Esophagus squamous epithelium (tissue), 5 donors: ENCODE data around the gene BNIP2. TPM values are rescaled to one million over a fixed set of nuclear protein-coding genes. Genes with fewer than 3 reads are reported as not detected.

Experiments
- DNase-seq: peaks from one replicate; lab custom pipeline; 2025; lab: John Stamatoyannopoulos, UW
- H3K27ac ChIP-seq, 4 donors: fragments of 200-600 bp; sonication (generic); one replicate each; pipeline ENCODE4 v1.5.1; 2016 to 2019; ENCODE audit warnings: mild to moderate bottlenecking in 1 of 4
- H3K27me3 ChIP-seq, 4 donors: fragments of 200-600 bp; sonication (generic); 1 replicate in 3 of 4; 2 replicates in 1 of 4; pipeline versions ENCODE4 v1.5.1 to v1.6.0; 2017 to 2021; ENCODE audit warnings: antibody characterized with exemption in 1 of 4
- H3K36me3 ChIP-seq, 3 donors: fragments of 200-600 bp; sonication (generic); one replicate each; pipeline ENCODE4 v1.5.1; 2016 to 2019
- H3K4me1 ChIP-seq, 3 donors: fragments of 200-600 bp; sonication (generic); one replicate each; pipeline ENCODE4 v1.5.1; 2017 to 2019
- H3K4me3 ChIP-seq, 4 donors: fragments of 200-600 bp; sonication (generic); 1 replicate in 3 of 4; 2 replicates in 1 of 4; pipeline ENCODE4 v1.5.1; 2016 to 2019; ENCODE audit warnings: mild to moderate bottlenecking in 2 of 4, moderate library complexity in 1 of 4
- H3K9me3 ChIP-seq, 3 donors: fragments of 200-600 bp; sonication (generic); one replicate each; pipeline ENCODE4 v1.5.1; 2016 to 2019
- CTCF ChIP-seq, 6 experiments: fragments of 450-650 bp in 4 of 6; fragments of 200-600 bp in 2 of 6; sonication (generic) in 2 of 6; IDR thresholded peaks; one replicate each; pipeline ENCODE4 v1.5.1; 2016 to 2019; ENCODE audit warnings: antibody characterized with exemption in 6 of 6, mild to moderate bottlenecking in 4 of 6, moderate library complexity in 4 of 6
- POLR2A ChIP-seq, 4 donors: fragments of 450-650 bp; IDR thresholded peaks; one replicate each; pipeline ENCODE4 v1.6.1; 2017; ENCODE audit warnings: antibody characterized with exemption in 4 of 4, mild to moderate bottlenecking in 4 of 4, moderate library complexity in 3 of 4
- WGBS, 2 donors: methylation state at CpG; one replicate each; pipeline ENCODE4 v1.1.5; 2018; 5-methylcytosine and 5-hydroxymethylcytosine counted together
- intact Hi-C: fragments of 100-400 bp; cut with DNase I; formaldehyde crosslinking; loops from one replicate; pipeline ENCODE4 v1.15.0; 2022
- total RNA-seq, 4 donors: library from RNA; depleted of rRNA; stranded (reverse); fragments of >200 nt; gene quantifications; one replicate each; pipeline ENCODE4 v1.1.0, GENCODE V29; 2016
- donor health status: DM: yes; HTN: yes; CAD: no.

Gene BNIP2
- total RNA-seq, 4 donors from 2014 or later: 57.5 to 115 (median 74.6) TPM

DNA sequence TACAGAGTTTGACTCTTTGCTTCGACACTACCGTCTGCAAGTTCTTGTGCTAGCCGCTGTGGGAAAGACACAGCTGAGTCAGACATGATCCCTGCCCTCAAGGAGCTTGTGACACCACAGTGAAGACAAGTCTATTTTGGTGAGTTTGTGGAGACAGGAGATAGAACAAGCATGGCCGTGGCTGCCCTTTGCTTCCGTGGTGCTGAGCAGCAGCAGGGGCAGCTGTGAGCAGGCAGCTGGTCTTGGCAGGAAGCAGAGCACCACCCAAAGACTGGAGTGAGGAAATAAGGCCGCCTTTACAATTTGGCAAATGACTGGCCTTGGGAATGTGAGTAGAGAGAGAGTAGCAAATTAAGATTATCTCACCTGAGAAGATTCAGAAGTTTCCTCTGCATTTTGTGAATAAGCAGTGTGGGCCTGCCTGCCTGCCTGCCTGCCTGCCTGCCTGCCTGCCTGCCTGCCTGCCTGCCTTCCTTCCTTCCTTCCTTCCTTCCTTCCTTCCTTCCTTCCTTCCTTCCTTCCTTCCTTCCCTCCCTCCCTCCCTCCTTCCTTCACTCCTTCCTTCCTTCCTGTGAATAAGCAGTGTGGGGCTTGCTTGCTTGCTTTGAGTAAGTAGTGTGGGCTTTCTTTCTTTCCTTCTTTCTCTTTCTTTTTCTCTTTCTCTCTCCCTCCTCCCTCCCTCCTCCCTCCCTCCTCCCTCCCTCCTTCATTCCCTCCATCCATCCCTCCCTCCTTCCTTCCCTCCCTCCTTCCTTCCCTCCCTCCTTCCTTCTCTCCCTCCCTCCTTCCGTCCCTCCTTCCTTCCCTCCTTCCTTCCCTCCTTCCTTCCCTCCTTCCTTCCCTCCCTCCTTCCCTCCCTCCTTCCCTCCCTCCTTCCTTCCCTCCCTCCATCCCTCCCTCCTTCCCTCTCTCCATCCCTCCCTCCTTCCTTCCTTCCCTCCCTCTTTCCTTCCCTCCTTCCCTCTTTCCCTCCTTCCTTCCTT, 79.1 kb downstream of the BNIP2 start:
- Histone ChIP-seq H3K4me1 (peaks cover 0 to 16% (median 0%) of the 10 kb centered on the region in 3 donors), H3K4me3 (no peak overlapping the region), H3K9me3 (no peaks in the 10 kb centered on the region), H3K27me3 (peaks cover 0 to 10% (median 0%) of the 10 kb centered on the region in 4 donors), H3K36me3 (no peaks in the 10 kb centered on the region), H3K27ac (no peak overlapping the region)
- 79 to 88% methylated on average over 6 of the region's 7 CpGs for WGBS, 2 donors
- TF ChIP-seq CTCF (IDR thresholded peaks at IDR 0.05): no peak
- TF ChIP-seq POLR2A (IDR thresholded peaks at IDR 0.05): no peak
- no peak for DNase-seq
- intact Hi-C loops: loop anchor here (10.0 kb wide), 1 partner anchor 65 kb away; no protein-coding TSS in a partner anchor

Other genes starting within 250 kb of the BNIP2 start
- 10 to 100 TPM in 3 of 4 donors, 1 to 10 TPM in 1; 8.8 to 30.2 (median 18.1) TPM for gene GCNT3, start 77.5 kb downstream of the BNIP2 start, total RNA-seq
- gene GTF2A2, start 31.8 kb downstream of the BNIP2 start, total RNA-seq: 10 to 100 TPM; 18.7 to 35.7 (median 28.2) TPM